Brain microvascular endothelial cell (primary cell): ENCODE results near the gene SPC24.
A peak's percentile ranks its signal among the peaks of the same experiment; 100 is the strongest.
"Not testable (repeated sequence)": the region's sequence is repeated elsewhere in the genome, so short reads cannot be mapped to it uniquely, and the experiment has no call there.

Experiments used
- DNase-seq: peaks from one replicate; pipeline ENCODE4 v3.0.0-alpha.2; 2020
- H3K27ac ChIP-seq: fragments of 250-450 bp; sonication (Bioruptor Pico); 2 replicates; pipeline ENCODE4 v1.5.1; 2020; ENCODE audit warnings: mild to moderate bottlenecking, moderate library complexity
- H3K27me3 ChIP-seq: fragments of 250-450 bp; sonication (Bioruptor Pico); replicated peaks from 2 replicates; pipeline ENCODE4 v1.5.1; 2020; ENCODE audit warnings: mild to moderate bottlenecking
- H3K36me3 ChIP-seq: fragments of 250-450 bp; sonication (Bioruptor Pico); replicated peaks from 2 replicates; pipeline ENCODE4 v1.5.1; 2020; ENCODE audit warnings: mild to moderate bottlenecking
- H3K4me3 ChIP-seq: 2 replicates; pipeline ENCODE4 v1.5.1; 2011; ENCODE audit warnings: low read depth, mild to moderate bottlenecking, control low read depth, low read length, moderate library complexity
- in situ Hi-C: cut with HindIII; loops from 2 replicates; pipeline ENCODE4 v1.10.0; 2017; ENCODE audit warnings: low sequenced_read_pairs, low pct_ligation_motif_present
- TF ChIP-seq, protein P1 (sequence below): IDR thresholded peaks from 2 replicates; pipeline ENCODE4 v1.5.1; 2011; ENCODE audit warnings: low read depth, mild to moderate bottlenecking, moderate library complexity, low read length, control low read depth, inconsistent platforms; ENCODE audit errors: missing control alignments

Gene SPC24

DNA sequence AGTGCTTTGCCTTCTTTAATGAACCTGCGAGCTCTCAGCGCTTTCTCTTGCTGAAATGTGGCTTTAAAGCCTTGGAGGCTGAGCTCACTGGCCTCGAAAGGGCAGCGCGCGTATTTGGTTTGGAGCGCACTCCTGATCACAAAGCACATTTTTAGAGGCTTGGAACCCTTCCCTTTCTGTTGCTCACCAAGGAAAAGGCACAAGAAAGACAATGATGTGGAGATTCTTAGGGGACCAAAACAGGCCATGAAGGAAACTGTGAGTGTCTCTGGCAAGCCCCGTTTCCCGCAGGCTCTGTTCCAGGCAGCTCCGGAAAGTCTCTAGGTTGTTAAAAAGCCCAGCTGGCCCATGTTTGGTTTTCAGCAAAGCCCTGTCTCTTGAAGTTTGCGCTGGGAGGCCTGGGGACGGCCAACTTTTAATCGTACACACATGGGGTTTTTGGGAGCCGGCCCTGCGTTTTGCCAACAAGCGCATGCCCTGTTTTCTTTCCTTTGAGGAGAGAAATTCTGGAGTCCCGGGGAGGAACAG is 9.4 kb upstream of the SPC24 start:
- TF ChIP-seq, protein P1, sequence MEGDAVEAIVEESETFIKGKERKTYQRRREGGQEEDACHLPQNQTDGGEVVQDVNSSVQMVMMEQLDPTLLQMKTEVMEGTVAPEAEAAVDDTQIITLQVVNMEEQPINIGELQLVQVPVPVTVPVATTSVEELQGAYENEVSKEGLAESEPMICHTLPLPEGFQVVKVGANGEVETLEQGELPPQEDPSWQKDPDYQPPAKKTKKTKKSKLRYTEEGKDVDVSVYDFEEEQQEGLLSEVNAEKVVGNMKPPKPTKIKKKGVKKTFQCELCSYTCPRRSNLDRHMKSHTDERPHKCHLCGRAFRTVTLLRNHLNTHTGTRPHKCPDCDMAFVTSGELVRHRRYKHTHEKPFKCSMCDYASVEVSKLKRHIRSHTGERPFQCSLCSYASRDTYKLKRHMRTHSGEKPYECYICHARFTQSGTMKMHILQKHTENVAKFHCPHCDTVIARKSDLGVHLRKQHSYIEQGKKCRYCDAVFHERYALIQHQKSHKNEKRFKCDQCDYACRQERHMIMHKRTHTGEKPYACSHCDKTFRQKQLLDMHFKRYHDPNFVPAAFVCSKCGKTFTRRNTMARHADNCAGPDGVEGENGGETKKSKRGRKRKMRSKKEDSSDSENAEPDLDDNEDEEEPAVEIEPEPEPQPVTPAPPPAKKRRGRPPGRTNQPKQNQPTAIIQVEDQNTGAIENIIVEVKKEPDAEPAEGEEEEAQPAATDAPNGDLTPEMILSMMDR, result no peak
- no peak for DNase-seq
- Histone ChIP-seq H3K27me3 (no peaks in the 10 kb centered on the region), H3K36me3 (peaks cover 24% of the 10 kb centered on the region), H3K4me3 (no peak overlapping the region), H3K27ac (no peak overlapping the region)
- in situ Hi-C loops, result no loop called here

DNA sequence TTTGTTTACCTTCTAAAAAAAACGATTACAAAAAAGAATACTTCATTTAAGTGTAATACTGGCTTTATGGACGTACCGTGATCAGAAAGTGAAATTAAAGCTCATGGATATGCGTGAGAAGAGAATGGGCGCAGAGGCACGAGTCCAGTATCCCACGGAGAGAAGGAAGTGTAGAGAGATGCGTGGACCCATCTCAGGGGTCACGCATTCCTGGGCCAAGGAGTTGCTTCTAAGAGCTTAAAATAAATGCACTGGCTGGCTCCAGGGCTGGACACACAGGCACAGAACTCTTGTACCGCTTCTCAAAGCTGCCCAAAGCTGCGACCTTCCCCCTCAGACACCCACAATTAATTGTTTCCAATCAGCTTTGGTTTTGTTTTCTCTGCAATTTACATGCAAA is 8.7 kb upstream of the SPC24 start:
- H3K27ac ChIP-seq, result no peak overlapping the region
- no peaks in the 10 kb centered on the region for H3K27me3 ChIP-seq
- peaks cover 19% of the 10 kb centered on the region for H3K36me3 ChIP-seq
- in situ Hi-C loops, result no loop called here
- no peak for DNase-seq
- no peak overlapping the region for H3K4me3 ChIP-seq
- TF ChIP-seq, protein P1, result no peak

DNA sequence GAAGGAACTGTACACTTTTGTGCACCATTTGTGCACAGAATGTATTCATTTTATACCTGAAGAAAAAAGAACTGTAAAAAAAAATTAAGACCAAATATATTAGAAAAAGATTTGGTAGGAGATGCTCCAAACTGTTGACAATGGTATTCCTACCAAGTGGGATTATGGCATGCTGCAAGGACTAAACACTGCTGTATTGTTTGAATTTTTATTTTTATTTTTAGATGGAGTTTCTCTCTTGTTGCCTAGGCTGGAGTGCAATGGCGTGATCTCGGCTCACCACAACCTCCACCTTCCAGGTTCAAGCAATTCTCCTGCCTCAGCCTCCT is 4.8 kb upstream of the SPC24 start:
- H3K4me3 ChIP-seq, H3K36me3 ChIP-seq, in situ Hi-C loops, DNase-seq, H3K27me3 ChIP-seq, H3K27ac ChIP-seq: not testable (repeated sequence)

DNA sequence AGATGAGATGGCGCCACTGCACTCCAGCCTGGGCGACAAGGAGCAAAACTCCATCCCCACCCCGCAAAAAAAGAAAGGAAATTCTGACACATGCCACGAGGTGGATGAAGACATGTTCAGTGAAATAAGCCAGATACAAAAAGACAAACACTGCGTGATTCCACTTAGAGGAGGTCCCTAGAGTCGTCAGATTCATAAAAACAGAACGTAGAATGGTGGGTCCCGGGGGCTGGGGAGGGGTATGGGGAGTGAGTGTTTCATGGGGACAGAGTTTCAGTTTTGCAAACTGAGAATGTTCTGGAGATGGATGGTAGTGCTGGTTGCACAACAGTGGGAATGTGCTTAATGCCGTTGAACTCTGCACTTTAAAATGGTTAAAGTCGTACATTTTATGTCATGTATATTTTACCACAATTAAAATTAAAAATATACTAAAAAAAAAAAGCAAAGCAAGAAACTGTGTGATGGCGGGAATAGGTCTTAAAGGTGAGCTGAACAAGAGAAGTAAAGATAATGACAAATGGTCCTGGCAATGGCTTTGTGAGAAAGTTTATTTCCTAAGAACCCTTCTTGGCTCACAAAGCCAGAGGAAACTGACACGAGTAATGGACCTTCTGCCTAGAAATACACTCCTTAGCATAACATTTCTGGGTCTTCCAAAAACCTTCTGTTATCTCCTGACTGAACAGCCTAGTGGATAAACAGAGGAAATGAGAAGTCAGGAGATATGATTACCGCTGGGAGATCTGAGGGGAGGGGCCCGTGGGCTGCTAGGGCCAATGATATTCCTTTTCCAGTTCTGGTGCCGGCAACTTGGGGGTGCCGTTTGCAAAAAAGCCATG is 4.2 kb upstream of the SPC24 start:
- H3K27me3 ChIP-seq, result no peaks in the 10 kb centered on the region
- in situ Hi-C loops, result no loop called here

DNA sequence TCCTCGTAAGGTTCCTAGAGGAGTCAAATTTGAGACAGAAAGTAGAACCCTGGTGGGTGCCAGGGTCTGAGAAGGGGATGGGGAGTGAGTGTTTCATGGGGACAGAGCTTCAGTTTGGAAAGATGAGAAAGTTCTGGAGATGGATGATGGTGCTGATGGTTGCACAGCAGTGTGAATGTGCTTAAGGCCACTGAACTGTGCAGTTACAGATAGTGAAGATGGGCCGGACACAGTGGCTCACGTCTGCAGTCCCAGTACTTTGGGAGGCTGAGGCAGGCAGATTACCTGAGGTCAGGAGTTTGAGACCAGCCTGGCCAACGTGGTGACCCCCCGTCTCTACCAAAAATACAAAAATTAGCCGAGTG is 917 bp downstream of the SPC24 start:
- no peak overlapping the region for H3K27ac ChIP-seq
- H3K4me3 ChIP-seq, result peak overlapping the region; percentile 95
- in situ Hi-C loops, result no loop called here
- no peaks in the 10 kb centered on the region for H3K27me3 ChIP-seq
- DNase-seq, result no peak
- H3K36me3 ChIP-seq, result no peaks in the 10 kb centered on the region
- TF ChIP-seq, protein P1, result no peak

More for the DNA sequence above, 4.2 kb upstream of the SPC24 start:
- H3K36me3 ChIP-seq, result no peaks in the 10 kb centered on the region
- DNase-seq, result no peak
- H3K4me3 ChIP-seq, result no peak overlapping the region
- TF ChIP-seq, protein P1, result no peak
- H3K27ac ChIP-seq, result no peak overlapping the region

DNA sequence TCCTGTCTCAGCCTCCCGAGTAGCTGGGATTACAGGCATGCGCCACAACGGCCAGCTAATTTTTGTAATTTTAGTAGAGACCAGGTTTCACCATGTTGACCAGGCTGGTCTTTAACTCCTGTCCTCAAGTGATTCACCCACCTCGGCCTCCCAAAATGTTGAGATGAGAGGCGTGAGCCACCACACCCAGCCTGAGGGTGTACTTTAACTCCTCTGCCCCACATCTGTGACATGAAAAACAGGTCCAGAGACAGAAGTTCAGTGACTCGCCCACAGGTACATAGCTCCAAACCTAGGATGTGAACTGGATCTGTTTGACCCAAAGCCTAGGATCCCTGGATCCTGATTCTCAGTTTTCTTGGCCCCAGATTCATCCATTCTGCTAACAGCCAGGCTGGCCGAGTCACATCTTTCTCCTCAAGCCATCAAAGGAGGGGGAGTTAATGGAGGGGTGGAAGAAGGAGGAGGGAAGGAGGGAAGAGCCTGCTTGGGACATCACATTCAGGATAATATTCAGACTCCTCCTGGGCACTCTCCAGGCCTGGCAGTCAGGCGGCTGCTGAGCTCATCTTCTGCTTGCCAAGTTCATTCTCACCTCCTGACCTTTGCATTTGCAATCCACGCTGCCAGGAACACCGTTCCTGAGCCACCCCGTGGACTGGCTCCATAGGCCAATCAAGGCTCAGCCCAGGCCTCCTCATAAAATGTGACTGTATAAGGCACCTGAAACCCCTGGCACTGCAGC is 3.1 kb downstream of the SPC24 start:
- TF ChIP-seq, protein P1, result no peak
- in situ Hi-C loops, result no loop called here
- H3K36me3 ChIP-seq, result no peaks in the 10 kb centered on the region
- no peak for DNase-seq
- H3K4me3 ChIP-seq, result no peak overlapping the region
- no peaks in the 10 kb centered on the region for H3K27me3 ChIP-seq
- no peak overlapping the region for H3K27ac ChIP-seq
